Measurements from ENCODE around the gene SPATS2L. TPM values are rescaled to one million over a fixed set of nuclear protein-coding genes. Genes with fewer than 3 reads are reported as not detected.

SPATS2L gene
- total RNA-seq, 1 experiment from 2014 or later: 112 TPM

GRCh38 chr2:200306196-200306930 lies at the start of gene SPATS2L (continued):
- TF ChIP-seq, protein P1, sequence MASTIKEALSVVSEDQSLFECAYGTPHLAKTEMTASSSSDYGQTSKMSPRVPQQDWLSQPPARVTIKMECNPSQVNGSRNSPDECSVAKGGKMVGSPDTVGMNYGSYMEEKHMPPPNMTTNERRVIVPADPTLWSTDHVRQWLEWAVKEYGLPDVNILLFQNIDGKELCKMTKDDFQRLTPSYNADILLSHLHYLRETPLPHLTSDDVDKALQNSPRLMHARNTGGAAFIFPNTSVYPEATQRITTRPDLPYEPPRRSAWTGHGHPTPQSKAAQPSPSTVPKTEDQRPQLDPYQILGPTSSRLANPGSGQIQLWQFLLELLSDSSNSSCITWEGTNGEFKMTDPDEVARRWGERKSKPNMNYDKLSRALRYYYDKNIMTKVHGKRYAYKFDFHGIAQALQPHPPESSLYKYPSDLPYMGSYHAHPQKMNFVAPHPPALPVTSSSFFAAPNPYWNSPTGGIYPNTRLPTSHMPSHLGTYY (CRISPR knock-in tag; IDR thresholded peaks at IDR 0.05): no peak
- TF ChIP-seq KAT7 (CRISPR knock-in tag; IDR thresholded peaks at IDR 0.05; ENCODE audit: borderline replicate concordance): no peak
- TF ChIP-seq, protein P2, sequence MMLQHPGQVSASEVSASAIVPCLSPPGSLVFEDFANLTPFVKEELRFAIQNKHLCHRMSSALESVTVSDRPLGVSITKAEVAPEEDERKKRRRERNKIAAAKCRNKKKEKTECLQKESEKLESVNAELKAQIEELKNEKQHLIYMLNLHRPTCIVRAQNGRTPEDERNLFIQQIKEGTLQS (CRISPR knock-in tag; conservative IDR thresholded peaks at IDR 0.05): no peak
- TF ChIP-seq PRRX2 (CRISPR knock-in tag; IDR thresholded peaks at IDR 0.05): no peak
- TF ChIP-seq, protein P3, sequence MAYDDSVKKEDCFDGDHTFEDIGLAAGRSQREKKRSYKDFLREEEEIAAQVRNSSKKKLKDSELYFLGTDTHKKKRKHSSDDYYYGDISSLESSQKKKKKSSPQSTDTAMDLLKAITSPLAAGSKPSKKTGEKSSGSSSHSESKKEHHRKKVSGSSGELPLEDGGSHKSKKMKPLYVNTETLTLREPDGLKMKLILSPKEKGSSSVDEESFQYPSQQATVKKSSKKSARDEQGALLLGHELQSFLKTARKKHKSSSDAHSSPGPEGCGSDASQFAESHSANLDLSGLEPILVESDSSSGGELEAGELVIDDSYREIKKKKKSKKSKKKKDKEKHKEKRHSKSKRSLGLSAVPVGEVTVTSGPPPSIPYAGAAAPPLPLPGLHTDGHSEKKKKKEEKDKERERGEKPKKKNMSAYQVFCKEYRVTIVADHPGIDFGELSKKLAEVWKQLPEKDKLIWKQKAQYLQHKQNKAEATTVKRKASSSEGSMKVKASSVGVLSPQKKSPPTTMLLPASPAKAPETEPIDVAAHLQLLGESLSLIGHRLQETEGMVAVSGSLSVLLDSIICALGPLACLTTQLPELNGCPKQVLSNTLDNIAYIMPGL (CRISPR knock-in tag; IDR thresholded peaks at IDR 0.05): no peak

DNA sequence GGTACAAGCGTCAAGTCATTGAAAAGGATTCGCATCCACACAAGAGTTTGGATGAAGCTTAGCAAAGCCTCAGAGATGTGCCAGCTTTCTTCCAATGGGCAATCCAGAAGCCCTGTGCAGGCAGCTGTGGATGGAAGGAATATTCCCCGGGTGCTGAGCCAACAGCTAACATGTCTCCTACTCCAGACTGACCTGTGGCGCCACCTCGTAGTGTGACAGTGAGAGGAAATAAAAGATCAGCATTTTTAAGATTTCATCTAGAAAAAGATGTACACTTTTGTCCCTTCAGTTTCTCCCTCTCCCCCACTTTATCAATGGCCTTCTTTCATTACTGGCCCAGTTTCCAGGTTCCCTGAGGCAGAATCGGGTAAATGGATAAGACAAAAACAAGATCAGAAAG lies 48.9 kb upstream of the SPATS2L start:
- no peak for DNase-seq (ENCODE audit: low spot score)
- H3K27ac Mint-ChIP-seq: no peak overlapping the region
- H3K9me3 Mint-ChIP-seq: peaks cover 11% of the 10 kb centered on the region
- TF ChIP-seq GTF2I (CRISPR knock-in tag; conservative IDR thresholded peaks at IDR 0.05) (no peak), TP53 (CRISPR knock-in tag; IDR thresholded peaks at IDR 0.05) (no peak), ZNF671 (CRISPR knock-in tag; IDR thresholded peaks at IDR 0.05) (no peak)
- TF ChIP-seq, protein P4, sequence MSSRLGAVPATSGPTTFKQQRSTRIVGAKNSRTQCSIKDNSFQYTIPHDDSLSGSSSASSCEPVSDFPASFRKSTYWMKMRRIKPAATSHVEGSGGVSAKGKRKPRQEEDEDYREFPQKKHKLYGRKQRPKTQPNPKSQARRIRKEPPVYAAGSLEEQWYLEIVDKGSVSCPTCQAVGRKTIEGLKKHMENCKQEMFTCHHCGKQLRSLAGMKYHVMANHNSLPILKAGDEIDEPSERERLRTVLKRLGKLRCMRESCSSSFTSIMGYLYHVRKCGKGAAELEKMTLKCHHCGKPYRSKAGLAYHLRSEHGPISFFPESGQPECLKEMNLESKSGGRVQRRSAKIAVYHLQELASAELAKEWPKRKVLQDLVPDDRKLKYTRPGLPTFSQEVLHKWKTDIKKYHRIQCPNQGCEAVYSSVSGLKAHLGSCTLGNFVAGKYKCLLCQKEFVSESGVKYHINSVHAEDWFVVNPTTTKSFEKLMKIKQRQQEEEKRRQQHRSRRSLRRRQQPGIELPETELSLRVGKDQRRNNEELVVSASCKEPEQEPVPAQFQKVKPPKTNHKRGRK (CRISPR knock-in tag; IDR thresholded peaks at IDR 0.05; ENCODE audit: borderline replicate concordance): no peak
- H3K4me3 Mint-ChIP-seq: no peak overlapping the region
- no peak for ATAC-seq
- ChIA-PET POLR2A (no interaction called here), CTCF (no interaction called here)
- peaks cover 43% of the 10 kb centered on the region for H3K4me1 Mint-ChIP-seq
- H3K36me3 Mint-ChIP-seq: peaks cover 4% of the 10 kb centered on the region
- no peaks in the 10 kb centered on the region; the same call in 1 of the 2 replicates for H3K27me3 Mint-ChIP-seq (ENCODE audit: low read depth)

GRCh38 chr2:200258081-200258480 lies 48.4 kb upstream of the SPATS2L start:
- H3K4me3 Mint-ChIP-seq: no peak overlapping the region
- peaks cover 4% of the 10 kb centered on the region for H3K36me3 Mint-ChIP-seq
- no peak for ATAC-seq
- CTCF ChIA-PET: no interaction called here
- no peak for DNase-seq (ENCODE audit: low spot score)
- no peaks in the 10 kb centered on the region; the same call in 1 of the 2 replicates for H3K27me3 Mint-ChIP-seq (ENCODE audit: low read depth)
- peaks cover 38% of the 10 kb centered on the region for H3K4me1 Mint-ChIP-seq
- H3K9me3 Mint-ChIP-seq: peaks cover 15% of the 10 kb centered on the region
- POLR2A ChIA-PET: no interaction called here
- no peak overlapping the region for H3K27ac Mint-ChIP-seq
- TF ChIP-seq JUN (CRISPR knock-in tag; IDR thresholded peaks at IDR 0.05) (no peak), GTF2I (CRISPR knock-in tag; conservative IDR thresholded peaks at IDR 0.05) (no peak), ZNF219 (CRISPR knock-in tag; IDR thresholded peaks at IDR 0.05; ENCODE audit: borderline replicate concordance) (no peak), SMAD3 (CRISPR knock-in tag; IDR thresholded peaks at IDR 0.05; ENCODE audit: borderline replicate concordance) (no peak), NR3C1 (CRISPR knock-in tag; conservative IDR thresholded peaks at IDR 0.05; ENCODE audit: low read depth) (no peak), NFE2L1 (CRISPR knock-in tag; IDR thresholded peaks at IDR 0.05) (no peak), TCF7 (CRISPR knock-in tag; IDR thresholded peaks at IDR 0.05; ENCODE audit: low read depth) (no peak), ZNF232 (CRISPR knock-in tag; IDR thresholded peaks at IDR 0.05) (no peak), MXD4 (CRISPR knock-in tag; IDR thresholded peaks at IDR 0.05; ENCODE audit: borderline replicate concordance) (no peak), ETV6 (CRISPR knock-in tag; IDR thresholded peaks at IDR 0.05) (no peak), CDX4 (CRISPR knock-in tag; IDR thresholded peaks at IDR 0.05; ENCODE audit: borderline replicate concordance) (no peak), IRF1 (CRISPR knock-in tag; IDR thresholded peaks at IDR 0.05) (no peak), ZNF138 (CRISPR knock-in tag; conservative IDR thresholded peaks at IDR 0.05) (no peak)
- TF ChIP-seq, protein P5, sequence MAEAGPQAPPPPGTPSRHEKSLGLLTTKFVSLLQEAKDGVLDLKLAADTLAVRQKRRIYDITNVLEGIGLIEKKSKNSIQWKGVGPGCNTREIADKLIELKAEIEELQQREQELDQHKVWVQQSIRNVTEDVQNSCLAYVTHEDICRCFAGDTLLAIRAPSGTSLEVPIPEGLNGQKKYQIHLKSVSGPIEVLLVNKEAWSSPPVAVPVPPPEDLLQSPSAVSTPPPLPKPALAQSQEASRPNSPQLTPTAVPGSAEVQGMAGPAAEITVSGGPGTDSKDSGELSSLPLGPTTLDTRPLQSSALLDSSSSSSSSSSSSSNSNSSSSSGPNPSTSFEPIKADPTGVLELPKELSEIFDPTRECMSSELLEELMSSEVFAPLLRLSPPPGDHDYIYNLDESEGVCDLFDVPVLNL (CRISPR knock-in tag; IDR thresholded peaks at IDR 0.05; ENCODE audit: borderline replicate concordance, low read depth): no peak
- TF ChIP-seq, protein P6, sequence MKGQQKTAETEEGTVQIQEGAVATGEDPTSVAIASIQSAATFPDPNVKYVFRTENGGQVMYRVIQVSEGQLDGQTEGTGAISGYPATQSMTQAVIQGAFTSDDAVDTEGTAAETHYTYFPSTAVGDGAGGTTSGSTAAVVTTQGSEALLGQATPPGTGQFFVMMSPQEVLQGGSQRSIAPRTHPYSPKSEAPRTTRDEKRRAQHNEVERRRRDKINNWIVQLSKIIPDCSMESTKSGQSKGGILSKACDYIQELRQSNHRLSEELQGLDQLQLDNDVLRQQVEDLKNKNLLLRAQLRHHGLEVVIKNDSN (CRISPR knock-in tag; IDR thresholded peaks at IDR 0.05): no peak
- TF ChIP-seq, protein P7, sequence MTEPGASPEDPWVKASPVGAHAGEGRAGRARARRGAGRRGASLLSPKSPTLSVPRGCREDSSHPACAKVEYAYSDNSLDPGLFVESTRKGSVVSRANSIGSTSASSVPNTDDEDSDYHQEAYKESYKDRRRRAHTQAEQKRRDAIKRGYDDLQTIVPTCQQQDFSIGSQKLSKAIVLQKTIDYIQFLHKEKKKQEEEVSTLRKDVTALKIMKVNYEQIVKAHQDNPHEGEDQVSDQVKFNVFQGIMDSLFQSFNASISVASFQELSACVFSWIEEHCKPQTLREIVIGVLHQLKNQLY (CRISPR knock-in tag; IDR thresholded peaks at IDR 0.05): no peak
- TF ChIP-seq, protein P2 (CRISPR knock-in tag; conservative IDR thresholded peaks at IDR 0.05): no peak
